Activated CD8-positive, alpha-beta memory T cell treated with anti-CD3 and anti-CD28 coated beads for 24 hours (primary cell): ENCODE data around the gene MPZL2.

Experiments used
- DNase-seq: peaks from one replicate; pipeline ENCODE4 v3.0.0-alpha.2; 2020

MPZL2 gene

DNA sequence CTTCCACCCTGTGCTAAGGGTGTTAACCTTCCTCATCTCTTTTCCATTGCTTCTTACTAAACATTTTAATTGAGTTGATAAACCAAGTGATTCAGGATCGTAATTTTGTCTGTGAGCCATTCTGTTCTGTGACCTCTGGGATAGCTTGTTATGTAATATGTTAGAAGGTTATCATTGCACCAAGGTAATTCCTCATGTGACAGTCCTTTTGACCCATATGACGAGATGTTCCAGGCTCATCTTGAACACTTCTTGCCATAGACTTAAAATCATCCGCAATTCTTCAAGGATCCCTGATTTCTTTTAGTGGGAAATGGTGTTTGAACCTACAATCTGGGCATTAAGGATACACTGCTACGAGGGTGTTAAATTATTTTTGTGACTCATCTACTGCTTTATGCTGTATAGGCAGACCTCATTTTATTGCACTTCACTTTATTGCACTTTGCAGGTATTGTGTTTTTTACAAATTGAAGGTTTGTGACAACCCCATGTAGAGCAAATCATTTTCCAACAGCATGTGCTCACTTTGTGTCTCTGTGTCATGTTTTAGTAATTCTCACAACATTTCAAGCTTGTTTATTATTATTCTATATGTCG is 19.0 kb upstream of the MPZL2 start:
- no peak for DNase-seq

DNA sequence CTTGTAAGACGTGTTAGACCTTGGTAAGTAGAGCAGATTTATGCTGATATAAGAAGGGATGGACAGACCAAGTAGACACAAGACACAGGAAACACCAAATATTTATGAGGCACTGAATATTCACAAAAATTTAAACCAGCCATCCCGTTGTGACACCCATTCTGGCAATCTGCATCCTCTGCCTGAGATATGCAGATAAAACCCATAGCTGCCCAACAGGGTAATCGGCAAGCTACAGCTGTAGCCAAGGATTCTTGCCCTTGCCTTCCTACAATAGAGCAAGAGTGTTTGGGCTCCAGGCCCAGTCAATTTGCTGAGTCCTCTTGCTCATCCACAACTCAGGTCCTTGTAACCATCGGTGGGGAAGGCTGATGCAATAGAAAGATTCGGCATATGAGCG is 18.5 kb upstream of the MPZL2 start:
- DNase-seq: peak; percentile 47

DNA sequence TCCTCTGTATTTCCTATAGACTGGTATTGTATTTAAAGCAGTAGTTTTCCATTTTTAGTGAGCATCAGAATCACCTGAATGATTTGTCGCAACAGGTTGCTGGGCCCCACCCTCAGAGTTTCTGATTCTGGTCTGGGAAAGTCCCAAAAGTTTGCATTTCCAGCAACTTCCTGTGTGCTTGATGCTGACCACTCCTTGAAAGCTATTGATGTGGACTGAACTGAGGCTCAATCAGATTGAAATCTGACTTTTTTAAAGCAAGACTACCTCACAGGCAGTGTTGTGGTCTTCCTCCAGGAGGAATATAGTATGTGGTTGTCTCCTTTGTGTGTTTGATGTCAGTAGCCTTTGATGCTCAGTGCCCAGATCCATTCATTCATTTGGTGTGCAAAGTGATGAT is 17.2 kb upstream of the MPZL2 start:
- DNase-seq: no peak

DNA sequence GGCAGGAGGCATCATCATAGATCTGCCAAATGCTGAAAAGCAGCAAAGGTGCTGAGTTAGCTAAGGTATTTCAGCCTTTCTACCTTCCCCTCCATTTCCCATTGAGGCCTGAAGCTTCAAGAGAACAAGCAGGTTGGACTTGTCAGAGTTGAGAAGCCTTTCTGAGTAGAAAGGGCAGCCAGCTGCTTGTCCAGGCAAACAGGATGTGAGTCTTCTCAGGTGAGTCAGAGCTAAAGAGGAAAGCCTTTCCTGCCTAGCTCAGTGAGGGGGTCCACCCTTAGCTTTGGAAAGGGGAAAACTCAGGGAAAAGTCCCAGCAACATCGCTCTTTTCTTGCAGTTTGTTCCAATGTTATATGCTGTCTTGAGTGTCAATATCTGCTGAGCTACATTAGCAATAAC is 13.2 kb upstream of the MPZL2 start:
- DNase-seq: no peak

DNA sequence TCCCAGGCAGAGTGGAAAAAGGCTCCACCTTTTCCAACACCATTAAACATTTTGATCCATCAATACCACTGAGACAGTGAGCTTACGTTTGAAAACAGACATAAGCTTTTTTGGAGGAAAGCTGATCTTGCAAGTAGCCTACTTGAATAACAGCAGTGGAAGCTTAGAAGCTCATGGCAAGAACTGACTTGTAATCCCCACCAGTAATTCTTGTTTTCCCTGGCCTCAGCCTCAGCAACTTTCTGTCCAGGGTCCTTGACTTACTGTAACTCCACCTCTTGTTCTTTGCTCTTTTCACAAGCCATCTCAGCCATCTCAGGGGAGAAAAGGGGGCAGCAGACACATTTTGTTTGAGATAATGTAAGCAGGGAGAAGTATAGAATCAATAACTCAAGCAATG is 12.3 kb upstream of the MPZL2 start:
- DNase-seq: no peak

DNA sequence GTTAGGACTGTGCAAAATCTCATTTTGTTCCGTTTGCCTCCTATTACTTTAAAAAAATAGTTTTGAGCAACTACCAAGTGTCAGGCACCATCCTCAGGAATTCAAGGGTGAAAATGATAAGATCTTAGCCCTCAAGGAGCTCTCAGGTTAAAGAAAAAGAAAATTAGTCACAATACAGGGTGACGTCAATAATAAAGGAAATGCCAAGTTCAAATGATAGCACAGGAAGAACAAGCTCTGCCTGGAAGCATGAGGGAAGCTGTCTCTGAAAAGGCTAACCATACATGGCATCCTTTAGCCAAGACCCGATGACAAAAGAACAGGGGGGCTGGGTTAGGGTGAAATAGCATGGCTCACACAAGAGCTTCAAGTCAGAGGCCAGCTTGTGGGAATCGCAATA is 11.1 kb upstream of the MPZL2 start:
- no peak for DNase-seq

DNA sequence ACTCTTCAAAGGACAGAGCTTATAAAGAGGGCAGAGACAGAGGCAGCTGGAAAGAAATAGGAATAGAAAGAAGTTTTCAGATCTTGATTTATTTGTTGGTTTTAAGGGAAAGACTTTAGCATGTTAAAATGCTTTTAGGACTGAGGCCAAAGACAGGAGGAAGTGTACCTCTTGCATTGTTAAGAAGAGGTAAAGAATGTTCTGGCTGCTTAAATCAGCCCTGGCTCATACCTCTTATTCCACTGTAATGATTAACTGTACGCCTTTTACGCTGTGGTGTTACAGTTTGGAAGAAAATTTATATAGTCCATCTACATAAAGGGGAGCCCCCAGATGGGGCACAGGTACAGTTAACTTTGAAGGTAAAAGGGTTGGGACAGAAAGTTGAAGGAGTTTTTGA is 10.1 kb upstream of the MPZL2 start:
- no peak for DNase-seq

DNA sequence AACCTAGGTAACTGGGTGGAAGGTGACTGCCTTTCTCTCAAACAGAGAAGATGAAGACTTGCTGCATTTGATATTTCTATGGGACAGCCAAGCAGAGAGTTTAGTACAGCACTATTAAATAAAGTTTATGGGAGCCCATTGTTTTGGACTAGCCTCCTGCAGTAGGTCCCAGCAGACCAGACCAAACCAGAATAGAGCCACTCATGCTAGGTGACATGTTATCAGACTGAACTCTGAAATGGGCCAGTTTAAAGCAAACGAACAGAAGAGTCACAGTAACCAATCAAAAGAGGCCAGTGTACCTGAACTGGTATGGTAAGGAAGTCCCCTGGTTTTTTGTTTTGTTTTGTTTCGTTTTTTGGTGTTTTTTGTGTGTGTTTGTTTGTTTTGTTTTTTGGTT is 7.9 kb upstream of the MPZL2 start:
- no peak for DNase-seq

DNA sequence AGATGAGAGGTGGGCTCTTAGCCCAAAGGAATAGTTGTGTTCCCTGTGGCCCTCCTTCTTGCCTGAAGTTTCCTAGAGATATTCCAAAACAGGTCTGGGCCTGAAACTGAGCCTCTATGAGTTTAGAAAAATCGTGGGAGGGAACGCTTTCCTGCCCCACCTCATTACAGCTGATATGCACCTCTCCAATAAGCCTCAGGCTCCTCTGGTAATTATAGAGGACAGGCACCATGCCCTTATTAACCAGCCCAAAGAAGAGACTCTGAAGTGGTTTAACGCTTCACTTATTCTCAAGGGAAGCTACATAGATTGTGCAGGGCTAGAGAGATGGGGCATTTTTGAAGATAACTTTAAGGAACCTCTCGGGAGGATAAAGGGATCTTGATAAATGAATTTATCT is 3.4 kb upstream of the MPZL2 start:
- DNase-seq: no peak

DNA sequence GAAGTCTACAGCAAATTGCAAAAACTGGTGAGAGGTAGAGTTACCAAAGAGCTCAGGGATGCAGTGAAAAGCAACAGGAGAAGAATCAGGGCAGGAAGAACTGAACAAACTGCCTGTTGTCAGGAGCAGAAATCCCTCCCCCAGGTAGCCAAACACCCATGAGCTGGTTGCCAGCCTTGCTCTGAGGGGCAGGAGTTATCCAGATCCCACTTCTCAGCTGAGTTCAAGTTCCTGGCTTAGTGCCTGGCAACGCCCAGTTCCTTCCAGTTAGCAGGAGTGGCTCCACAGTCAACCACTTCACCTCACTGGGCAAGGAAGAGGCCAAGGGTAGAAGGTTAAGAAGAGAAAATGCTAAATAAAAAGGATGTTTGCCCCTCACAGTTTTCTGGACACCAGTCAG is 1.9 kb upstream of the MPZL2 start:
- no peak for DNase-seq

DNA sequence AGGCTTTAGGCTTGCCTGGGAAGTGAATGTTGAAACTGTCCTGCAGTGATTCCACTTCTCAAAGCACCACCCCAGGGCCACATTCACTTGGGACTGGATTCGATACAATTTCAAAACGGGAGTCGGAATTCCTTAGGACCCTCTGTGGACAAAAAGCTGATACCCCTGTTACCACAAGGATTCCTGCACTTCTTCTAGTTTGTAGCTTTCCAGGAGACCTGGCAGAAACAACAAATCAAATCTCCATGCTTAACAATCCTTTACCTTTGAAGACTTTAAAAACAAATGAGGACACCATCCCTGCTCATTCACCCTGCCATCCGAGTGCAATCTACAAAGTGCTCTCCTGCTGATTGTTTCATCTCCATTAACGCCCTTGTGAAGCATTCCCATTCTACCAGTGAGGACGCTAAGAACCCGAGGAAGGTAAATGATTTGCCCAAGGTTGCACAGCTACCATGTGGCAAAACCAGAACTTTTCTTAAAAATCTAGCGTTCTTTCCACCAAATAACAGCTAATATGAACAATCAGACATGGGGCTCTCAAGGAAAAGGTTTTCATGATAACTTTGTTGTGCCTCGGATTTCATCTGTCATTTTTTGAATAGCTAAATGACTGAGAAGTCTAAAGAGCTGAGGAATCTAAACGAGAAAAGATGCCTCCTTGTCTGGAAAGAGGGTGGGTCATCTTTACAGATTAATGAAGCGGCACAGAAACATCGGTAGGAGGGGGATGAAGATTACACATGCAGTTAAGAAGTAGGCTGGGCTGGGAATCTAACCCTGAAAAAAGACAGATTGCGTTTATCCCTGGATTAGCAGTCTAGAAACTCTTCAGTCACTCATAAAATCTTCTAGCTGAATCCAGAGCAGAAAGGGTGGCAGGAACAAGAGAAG is 720 bp upstream of the MPZL2 start:
- no peak for DNase-seq

DNA sequence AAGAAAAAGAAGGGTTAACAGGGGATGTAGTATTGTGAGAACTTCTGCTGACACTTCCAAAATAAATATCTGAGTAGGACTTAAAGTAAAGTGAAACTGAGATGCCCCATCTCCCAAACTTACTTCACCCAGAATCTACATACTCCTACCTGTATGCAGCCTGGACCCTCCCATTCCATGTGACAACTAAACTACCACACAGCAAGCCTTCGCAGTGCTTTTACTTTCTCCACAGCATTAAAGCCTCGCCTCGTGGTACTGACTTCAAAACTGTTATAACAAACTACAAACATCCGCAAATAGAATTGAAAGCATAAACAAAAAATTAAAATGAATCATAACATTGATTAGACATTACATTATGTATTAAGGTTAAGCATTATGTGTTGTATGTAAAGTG is 985 bp downstream of the MPZL2 start:
- no peak for DNase-seq

DNA sequence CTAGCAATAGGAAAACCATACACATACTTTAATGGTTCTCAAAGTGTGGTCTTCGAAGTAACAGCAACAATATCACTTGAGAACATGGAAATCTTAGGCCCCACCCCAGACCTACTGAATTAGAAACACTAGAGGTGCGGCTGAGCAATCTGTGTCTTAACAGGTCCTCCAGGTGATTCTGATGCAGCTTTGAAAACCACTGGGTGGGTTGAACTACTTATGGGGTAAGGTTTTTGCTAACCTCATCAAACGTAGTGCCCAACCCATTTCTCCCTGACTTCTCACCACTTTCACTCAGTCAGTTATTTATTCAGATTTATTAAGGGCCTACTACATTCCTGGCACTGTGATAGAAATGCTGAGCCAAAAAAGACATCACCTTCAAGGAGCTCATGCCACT is 3.7 kb downstream of the MPZL2 start:
- no peak for DNase-seq

DNA sequence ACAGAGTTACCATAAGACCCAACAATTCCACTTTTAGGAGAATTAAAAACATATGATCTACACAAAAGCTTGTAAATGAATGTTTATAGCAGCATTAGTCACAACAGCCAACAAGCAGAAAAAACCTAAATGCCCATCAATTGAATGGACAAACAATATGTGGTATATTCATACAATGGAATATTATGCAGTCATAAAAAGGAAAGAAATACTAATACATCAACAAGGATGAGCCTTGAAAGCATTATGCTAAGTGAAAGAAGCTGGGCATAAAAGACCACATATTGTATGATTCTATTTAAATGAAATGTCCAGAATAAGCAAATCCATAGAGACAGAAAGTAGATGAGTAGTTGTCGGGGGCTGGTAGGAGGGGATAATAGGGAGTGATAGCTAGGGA is 5.0 kb downstream of the MPZL2 start:
- no peak for DNase-seq

DNA sequence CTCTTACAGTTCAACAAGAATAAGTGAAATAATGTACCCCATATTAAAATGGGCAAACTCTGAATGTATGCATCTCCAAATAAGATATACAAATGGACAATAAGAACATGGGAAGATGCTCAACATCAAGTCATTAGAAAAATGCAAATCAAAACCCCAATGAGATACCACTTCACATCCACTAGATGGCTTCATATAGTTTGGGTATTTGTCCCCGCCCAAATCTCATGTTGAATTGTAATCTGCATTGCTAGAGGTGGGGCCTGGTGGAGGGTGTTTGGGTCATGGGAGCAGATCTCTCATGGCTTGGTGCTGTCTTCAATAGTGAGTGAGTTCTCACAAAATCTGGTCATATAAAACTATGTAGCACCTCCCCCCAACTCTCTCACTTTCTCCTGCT is 5.7 kb downstream of the MPZL2 start:
- DNase-seq: no peak

DNA sequence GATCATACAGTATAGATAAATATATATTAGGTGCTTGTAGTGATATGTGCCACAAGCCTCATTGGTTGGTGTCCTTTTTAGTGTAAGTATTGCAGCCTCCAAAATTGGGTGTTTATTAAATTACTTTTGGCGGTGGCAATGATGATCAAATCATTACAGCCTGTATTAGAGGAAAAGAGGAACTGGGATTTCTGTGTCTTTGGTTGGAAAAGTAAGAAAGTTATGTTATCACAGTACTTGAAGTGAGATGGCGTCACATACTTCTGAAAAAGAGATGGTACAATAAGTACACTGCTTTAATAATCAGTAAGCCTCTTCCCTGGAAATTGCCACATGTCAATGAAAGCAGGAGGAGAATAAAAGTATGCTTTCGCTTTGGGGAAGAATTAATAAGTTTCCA is 11.4 kb downstream of the MPZL2 start:
- DNase-seq: no peak

DNA sequence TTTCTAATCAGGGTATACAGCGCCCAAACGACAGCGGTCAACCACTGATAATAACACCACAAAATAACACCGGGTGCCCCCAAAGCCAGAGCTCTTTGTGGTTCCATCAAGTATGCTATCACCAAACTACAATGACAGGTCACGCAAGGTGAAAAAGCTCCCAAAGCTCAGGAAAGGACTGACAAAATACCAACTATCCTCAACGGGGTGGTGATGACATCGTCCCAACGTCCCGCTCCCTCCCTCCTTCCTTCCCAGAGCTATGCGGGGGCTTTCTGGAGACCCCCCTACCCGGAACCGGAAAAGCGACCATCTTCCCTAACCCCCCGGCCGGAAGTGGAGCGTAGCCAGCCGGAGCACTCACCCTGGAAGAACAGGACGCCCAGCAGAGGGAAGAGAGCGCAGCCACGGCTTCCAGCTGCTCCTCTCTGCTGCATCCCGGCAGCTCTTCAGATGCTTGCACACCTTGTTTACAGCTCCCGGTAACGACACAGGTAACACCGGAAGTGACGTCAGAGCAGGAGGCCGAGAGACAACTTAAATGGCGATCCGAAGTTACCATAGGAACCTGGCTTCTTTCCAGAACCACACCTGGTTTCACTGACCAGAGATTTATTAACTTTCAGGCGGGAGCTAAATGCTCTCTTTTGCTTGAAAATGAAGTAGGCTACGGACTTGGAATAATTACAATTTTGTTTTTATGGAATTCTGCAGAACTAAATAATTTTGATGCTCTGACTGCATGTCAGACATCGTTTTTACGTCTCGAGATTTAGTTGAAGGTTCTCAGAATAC is 12.0 kb downstream of the MPZL2 start, which contains the start of gene MPZL3:
MPZL3 (minus strand) TSS at position 508 of the 795 bp plus-strand sequence; CDS start at position 437, 71 bp downstream.
- peak; percentile 95 for DNase-seq

DNA sequence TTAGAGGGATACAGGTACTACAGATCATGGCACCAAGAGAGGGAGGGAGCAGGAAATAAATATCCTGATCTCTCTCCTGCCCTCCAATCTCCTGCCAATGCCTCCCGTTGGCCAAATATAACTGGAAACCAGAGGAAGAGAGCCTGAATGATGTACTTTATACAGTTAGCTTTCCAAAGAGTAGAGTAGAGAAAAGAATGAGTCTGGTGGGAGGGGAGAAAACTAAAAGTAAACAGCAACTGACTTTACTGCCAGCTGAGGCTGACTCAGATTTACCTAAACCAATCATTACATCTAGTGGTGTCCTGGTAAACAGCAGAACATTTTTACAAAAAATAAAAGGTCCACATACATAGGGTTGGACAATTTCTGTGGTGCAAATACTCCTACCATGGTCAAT is 17.1 kb downstream of the MPZL2 start:
- DNase-seq: no peak

DNA sequence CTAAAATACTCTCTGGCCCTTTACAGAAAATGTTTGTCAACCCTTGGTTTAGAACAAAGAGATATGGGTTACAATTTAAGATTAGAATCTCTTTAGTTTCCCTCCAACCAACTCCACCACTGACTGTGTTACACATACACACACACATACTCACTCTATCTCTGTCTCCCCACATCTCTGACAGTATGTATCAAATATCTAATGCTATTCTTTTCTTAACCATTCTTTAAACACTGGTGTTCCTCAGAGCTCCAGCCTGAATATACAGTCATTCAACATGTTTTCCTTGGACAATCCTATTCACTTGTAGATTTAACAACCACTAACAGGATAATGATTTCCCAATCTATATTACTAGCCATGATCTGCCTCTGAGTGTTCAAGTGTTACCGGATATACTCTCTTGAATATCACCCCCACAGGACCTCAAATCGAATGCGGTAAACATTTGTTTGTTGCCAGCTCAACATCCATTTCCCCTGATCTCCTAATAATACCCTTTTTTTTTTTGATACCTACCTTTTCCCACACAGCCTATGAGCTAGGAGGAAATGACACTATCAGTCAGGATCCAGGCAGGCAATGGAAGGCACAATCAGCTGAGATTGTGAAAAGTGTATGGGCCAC is 18.0 kb downstream of the MPZL2 start:
- DNase-seq: no peak

DNA sequence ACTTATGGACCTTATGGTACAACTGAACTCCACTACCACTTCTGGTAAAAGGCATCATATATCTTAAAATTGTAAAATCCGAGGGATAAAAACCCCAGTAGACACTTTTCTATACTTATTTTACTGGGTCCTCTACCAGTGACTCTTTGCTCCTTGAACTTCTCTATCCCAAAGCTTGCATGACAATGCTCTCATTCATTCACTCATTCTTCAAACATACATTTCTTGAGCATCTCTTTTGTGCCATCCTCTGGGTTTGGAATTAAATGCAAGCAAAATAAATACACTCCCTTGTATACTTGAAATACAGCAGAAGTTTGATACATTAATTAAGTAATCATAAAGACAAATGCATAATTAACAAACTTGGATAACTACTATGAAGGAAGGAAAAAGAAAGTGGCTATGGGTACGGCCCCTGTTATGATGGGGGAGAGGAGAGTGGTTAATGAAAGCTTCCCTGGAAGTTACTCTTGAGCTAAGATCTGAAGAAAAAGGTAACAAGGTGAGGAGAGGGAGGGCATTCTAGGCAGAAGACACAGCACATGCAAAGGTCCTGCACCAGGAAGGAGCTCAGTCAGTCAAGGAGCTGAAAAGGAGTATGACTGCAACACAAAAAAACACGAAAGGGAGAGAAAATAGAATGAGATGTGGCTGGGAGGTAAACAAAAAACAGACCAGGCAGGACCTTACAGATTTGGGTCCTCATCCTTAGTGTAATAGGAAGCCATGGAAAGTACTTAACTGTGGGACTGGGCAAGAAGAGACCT is 19.9 kb downstream of the MPZL2 start:
- no peak for DNase-seq

DNA sequence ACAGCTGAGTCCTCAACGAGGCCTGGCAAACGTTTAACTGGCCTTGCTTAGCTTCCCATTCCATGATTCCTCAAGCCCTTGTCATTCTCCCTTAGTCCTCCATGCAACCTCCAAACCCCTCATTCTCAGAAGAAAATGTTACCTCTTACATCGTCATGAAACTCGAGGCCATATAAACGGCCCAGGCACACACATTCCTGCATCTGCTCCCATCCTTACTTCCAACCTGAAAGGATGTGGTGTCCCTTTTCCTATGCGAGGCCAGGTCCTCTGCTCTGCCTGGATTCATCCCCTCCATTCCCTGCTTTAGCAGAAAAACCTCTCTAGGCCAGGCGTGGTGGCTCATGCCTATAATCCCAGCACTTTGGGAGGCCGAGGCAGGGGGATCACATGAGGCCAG is 20.9 kb downstream of the MPZL2 start:
- no peak for DNase-seq

DNA sequence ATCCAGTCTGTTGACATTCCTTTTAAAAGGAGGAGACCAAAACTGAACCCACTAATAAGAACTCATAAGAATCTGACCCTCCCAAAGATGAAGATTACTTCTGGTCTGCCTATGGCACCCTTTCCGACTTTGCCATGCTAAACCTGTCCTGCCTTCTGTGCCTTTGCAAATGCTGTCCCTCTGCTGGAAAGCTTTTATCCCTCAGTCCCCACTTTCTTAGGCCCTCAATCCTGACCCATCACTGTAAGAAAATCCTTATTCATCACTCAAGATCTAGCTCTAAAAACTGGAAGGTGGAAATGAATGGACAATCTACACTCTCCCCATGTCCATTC is 22.4 kb downstream of the MPZL2 start:
- DNase-seq: no peak
